ENCODE measurements around the gene MSI2.

Gene MSI2

DNA sequence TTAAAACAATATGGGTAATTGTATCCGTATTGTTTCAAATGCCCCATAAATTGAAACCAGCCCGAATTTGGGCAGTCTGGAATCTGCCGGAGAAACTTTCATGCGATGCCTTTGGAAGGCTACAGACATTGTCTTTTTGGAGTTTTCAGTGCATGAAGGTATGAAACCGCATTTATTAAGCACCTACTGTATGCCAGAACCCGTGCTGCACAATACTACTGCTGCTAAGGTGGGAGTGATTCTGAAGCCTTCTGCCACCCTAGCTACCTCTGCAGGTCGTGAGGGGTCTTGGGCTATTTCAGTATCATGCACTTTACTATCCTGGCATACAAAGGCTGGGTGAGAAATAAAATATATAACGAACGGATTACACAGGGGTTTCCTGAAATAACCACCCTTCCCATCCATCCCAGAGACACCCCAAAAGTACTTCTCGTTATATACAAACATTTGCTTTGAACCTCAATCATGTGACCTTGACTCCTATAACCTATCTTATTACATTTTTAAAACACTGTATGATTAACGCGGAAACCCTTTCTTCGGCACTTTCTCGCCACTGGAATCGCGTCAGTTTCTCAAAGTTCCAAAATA lies 1.0 kb upstream of the MSI2 start:
- no peak for DNase-seq (ENCODE audit: low read depth)
- TF ChIP-seq, protein P1, sequence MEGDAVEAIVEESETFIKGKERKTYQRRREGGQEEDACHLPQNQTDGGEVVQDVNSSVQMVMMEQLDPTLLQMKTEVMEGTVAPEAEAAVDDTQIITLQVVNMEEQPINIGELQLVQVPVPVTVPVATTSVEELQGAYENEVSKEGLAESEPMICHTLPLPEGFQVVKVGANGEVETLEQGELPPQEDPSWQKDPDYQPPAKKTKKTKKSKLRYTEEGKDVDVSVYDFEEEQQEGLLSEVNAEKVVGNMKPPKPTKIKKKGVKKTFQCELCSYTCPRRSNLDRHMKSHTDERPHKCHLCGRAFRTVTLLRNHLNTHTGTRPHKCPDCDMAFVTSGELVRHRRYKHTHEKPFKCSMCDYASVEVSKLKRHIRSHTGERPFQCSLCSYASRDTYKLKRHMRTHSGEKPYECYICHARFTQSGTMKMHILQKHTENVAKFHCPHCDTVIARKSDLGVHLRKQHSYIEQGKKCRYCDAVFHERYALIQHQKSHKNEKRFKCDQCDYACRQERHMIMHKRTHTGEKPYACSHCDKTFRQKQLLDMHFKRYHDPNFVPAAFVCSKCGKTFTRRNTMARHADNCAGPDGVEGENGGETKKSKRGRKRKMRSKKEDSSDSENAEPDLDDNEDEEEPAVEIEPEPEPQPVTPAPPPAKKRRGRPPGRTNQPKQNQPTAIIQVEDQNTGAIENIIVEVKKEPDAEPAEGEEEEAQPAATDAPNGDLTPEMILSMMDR (IDR thresholded peaks at IDR 0.05; ENCODE audit: control insufficient read depth, extremely low read depth, insufficient read depth), result no peak
- peak overlapping the region; percentile 70 for H3K4me3 ChIP-seq (ENCODE audit: low read depth, low read length)

DNA sequence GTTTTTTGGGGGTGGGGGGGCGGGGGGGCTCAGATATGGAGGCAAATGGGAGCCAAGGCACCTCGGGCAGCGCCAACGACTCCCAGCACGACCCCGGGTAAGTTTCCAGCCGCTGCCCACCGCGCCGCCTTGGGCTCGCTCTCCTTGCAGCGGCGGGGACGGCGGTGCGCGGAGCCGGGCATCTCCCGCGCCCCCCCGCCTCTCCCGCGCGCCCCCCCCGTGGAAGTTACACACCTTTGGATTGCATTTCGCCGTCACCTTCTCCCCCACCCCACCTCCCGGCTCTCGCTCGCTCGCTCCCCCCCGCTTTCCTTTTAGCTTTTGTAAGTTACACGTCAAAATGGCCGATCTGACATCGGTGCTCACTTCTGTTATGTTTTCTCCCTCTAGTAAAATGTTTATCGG lies 387 bp downstream of the MSI2 start:
- peak overlapping the region; percentile 70 for H3K4me3 ChIP-seq (ENCODE audit: low read depth, low read length)
- DNase-seq (ENCODE audit: low read depth), result no peak
- TF ChIP-seq, protein P1 (IDR thresholded peaks at IDR 0.05; ENCODE audit: control insufficient read depth, extremely low read depth, insufficient read depth), result no peak

DNA sequence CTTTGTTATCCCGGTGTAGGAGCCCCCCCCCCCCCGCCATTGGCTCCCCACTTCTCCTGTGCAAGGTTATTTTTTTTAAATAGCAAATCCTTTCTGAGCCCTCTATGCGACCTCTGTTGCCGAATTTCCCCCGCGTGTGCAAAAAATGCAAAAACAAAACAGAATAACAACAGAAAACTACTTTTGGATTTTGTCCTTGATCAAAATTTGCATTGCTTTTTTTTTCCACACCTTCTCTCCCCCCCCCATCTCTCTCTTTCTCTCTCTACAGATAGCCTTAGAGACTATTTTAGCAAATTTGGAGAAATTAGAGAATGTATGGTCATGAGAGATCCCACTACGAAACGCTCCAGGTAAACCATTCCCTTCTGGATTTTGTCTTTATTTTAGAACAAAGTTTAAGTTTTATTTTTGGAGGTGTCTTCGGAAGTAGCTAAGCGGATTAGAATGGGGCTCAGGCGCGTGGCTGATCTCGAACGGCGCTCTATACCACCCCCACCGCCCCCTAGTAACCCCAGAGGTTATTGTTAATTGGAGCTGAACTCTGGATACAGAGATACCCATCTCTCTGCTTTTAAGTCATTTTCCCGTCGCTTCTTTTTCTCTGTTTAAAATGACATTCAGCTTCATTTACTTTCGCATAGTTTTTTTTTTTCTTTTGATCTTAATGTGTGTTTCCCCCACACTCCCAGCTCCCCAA lies 1.0 kb downstream of the MSI2 start:
- TF ChIP-seq, protein P1 (IDR thresholded peaks at IDR 0.05; ENCODE audit: control insufficient read depth, extremely low read depth, insufficient read depth), result no peak
- H3K4me3 ChIP-seq (ENCODE audit: low read depth, low read length), result peak overlapping the region; percentile 70
- DNase-seq (ENCODE audit: low read depth), result no peak

DNA sequence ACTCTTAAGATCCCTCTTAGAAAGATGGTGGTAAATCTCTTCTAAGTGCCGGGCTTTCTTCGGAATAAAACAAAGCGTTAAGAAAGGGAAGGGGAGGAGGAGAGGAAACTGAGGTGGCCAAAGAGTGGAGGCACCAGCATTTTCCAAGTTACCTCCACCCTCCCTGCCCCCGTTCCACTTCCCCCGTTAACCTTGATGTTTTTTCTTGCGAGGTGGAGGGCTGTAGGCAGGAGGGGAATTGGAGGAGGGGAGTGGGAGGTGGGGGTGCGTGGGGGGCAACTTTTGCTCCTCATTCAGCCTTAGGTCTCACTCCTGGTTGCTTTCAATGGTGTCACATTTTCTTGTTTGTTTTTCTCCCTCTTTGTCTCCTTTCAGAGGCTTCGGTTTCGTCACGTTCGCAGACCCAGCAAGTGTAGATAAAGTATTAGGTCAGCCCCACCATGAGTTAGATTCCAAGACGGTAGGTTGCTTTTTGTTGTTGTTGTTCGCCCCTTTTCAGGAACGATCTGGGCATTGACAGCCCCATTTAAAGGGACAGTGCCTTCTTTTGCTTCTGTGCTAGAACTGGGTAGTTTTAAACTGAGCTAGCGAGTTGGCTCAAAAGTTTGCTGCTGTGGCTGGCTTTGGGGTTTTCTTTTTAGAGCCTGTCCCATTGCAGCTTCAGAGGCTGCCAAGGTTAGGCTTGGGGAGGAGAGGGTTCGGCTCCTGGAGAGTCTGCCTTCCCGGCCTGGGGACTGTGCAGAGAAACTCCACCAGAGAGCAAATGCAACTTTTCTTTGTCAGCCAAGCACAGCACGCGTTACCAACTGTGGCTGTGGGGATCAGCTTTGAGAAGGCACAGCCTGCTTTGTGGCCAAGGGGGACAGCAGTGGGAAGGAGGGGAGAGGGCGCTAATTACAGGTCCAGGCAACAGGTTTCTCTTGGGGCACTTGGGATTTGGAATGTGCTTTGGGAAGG lies 1.9 kb downstream of the MSI2 start:
- TF ChIP-seq, protein P1 (IDR thresholded peaks at IDR 0.05; ENCODE audit: control insufficient read depth, extremely low read depth, insufficient read depth), result no peak
- DNase-seq (ENCODE audit: low read depth), result no peak

DNA sequence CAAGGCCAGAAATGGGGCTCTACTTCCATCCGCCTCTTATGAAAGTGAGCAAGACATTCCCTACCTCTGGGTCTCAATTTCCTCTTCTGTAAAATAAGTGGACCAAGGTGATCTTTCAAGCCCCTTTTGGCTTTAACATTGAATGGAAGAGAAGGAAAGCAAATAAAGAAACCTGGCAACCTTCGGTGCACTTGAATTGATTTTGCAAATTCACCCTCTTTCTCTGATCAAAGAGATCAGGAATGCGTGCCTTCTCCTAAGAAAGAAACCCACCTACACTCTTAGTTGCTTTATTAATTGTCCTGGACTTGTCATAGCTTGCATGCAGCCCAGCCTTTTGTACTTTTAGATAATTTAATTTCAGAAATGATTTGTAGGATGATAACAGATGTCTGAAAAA lies 3.0 kb downstream of the MSI2 start:
- TF ChIP-seq, protein P1 (IDR thresholded peaks at IDR 0.05; ENCODE audit: control insufficient read depth, extremely low read depth, insufficient read depth), result no peak
- H3K4me3 ChIP-seq (ENCODE audit: low read depth, low read length), result no peak overlapping the region
- DNase-seq (ENCODE audit: low read depth), result no peak

More for the DNA sequence above, 1.9 kb downstream of the MSI2 start:
- peak overlapping the region; percentile 70 for H3K4me3 ChIP-seq (ENCODE audit: low read depth, low read length)

DNA sequence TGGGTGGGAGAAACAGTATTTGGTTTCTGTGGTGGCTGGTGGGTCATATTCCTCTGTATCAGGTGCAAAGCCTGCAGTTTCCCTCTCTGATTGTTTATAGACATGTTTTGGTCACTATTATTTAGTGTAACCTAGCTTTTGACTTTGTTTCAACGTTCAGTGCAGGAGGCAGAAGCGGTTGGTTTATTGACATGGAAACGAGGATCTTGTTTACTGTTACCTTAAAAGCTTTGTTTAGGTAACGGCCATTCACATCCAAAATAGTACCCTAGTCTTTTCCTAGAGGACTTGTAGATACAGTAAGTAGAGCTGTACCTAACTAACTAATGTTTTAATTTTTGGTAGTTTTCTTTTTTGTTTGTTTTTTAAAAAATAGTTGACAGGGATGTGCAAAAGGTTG lies 3.5 kb downstream of the MSI2 start:
- no peak for DNase-seq (ENCODE audit: low read depth)
- TF ChIP-seq, protein P1 (IDR thresholded peaks at IDR 0.05; ENCODE audit: control insufficient read depth, extremely low read depth, insufficient read depth), result no peak
- H3K4me3 ChIP-seq (ENCODE audit: low read depth, low read length), result no peak overlapping the region

All from LNCaP clone FGC (cell line).